Measurements from ENCODE around the gene COL6A1.
A peak's percentile ranks its signal among the peaks of the same experiment; 100 is the strongest.

Gene COL6A1

GRCh38 chr21:46050668-46051378 lies 69.3 kb downstream of the COL6A1 start:
- no peak for DNase-seq

- no peak for DNase-seq
Measured at GRCh38 chr21:46051379-46051770, 69.8 kb downstream of the COL6A1 start.

DNA sequence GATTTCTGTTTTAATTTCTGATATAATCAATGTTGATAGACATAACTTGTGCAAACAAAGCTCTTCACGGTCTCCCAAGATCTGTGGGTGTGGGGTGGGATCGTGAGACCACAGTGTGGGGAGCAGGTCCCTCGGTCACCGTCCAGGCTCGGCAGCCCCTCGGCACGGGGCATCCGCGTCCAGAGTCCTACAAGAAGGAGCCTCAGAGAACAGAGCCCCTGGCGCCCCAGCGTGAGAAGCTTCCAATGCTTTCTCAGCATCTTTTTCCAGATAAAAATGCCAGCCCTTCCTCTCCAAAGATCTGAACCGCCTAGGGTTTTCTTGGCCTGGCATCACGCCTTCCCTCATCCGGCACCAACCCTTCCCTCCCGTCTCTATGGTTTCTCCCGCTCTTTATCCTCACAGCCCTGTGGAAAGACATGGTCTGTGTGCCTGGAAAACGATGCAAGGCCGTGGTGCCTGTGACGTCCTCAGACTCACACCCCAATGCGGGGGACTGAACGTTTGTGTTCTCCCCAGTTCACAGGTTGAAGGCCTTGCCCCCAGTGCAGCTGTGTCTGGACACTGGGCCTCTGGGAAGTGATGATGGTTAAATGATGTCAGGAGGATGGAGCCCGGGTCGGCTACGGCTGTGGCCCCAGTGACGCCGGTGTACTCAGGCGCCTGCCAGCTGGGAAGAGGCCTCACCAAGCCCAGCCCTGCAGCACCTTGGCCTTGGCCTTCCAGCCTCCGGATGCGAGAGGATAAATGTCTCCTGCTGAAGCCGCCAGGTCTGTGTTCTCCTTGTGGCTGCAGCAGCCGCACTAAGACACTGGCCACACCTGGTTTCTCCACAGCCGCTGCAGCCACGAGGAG lies 70.5 kb downstream of the COL6A1 start:
- no peak for DNase-seq

DNA sequence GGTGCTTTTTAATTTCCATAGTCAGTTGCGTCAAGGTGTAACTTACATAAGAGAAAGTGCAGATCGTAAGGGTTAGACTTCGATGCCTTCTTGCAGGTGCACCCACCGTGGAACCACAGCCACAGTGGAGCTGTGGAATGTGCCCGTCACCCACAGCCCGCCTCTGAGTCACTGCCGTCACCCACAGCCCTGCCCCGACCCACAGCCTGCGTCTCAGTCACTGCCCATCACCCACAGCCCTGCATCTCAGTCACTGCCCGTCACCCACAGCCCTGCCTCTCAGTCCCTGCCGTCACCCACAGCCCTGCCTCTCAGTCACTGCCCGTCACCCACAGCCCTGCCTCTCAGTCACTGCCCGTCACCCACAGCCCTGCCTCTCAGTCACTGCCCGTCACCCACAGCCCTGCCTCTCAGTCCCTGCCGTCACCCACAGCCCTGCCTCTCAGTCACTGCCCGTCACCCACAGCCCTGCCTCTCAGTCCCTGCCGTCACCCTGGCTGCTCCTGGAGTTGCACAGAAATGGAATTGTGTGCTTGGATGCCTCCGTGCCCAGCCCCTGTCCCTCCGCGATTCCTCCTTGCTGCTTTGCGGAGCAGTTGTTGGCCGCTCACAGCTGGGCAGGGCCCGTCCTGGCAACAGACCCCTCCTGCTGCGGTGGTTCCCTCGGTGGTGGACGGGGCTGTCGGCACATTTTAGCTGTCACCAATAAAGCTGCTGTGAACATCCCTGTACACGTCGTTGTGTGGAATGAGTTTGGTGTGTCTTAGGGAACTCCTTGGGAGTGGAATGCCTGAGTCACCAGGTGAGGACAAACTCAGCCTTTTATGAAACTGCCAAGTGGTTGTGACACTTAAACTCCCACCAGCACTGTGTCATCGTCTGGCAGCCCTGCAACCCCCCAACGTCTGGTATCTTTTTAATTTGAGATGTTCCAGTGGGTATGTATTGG lies 71.4 kb downstream of the COL6A1 start:
- peak; percentile 4 for DNase-seq

DNA sequence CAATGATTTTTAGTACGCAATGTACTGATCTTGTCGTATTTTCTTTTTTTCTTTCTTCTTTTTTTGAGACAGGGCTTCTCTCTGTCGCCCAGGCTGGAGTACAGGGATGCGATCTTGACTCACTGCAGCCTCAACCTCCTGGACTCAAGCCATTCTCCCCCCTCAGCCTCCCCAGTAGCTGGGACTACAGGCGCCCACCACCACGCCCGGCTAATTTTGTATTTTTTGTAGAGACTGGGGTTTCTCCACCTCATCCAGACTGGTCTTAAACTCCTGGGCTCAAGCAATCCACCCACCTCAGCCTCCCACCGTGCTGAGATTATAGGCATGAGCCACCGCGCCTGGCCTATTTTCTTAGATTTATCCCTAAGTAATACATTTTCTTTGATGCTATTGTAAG lies 72.5 kb downstream of the COL6A1 start:
- DNase-seq, result no peak

- DNase-seq, result no peak
Measured at GRCh38 chr21:46054451-46054881, 72.9 kb downstream of the COL6A1 start.
